ENCODE data around the gene TMEM273. TPM values are rescaled to one million over a fixed set of nuclear protein-coding genes. Genes with fewer than 3 reads are reported as not detected.

Gene TMEM273
- total and polyA plus RNA-seq, 3 experiments from 2014 or later = 51.7 to 60.2 (median 58.0) TPM

- H3K9me3 ChIP-seq (ENCODE audit: low read length) = no peaks in the 10 kb centered on the region
- peaks cover 0 to 3% (median 2%) of the 10 kb centered on the region in 3 donors for H3K36me3 Mint-ChIP-seq
- H3K27me3 ChIP-seq (ENCODE audit: insufficient read depth, low read length, poor library complexity, severe bottlenecking) = no peaks in the 10 kb centered on the region
- no peak overlapping the region for H3K4me3 ChIP-seq (ENCODE audit: low read length)
- H3K4me1 Mint-ChIP-seq = peaks cover 6 to 8% (median 8%) of the 10 kb centered on the region in 3 donors
- DNase-seq = no peak
- H3K9me3 Mint-ChIP-seq = peaks cover 0 to 6% (median 0%) of the 10 kb centered on the region in 5 donors
- H3K27me3 Mint-ChIP-seq = peaks cover 0 to 3% of the 10 kb centered on the region in 2 donors
- H3K27ac ChIP-seq (ENCODE audit: low read depth, low read length) = no peak overlapping the region
- POLR2A ChIA-PET = no interaction called here
- H3K4me1 ChIP-seq (ENCODE audit: insufficient read depth, low read length) = peaks cover 5% of the 10 kb centered on the region
- peak overlapping the region in 1 of 8 donors; percentile 48 for H3K27ac Mint-ChIP-seq
- no peak overlapping the region for H3K4me3 Mint-ChIP-seq
- CTCF ChIA-PET = no interaction called here
- H3K36me3 ChIP-seq (ENCODE audit: insufficient read depth, low read length) = no peaks in the 10 kb centered on the region
Measured at GRCh38 chr10:49163741-49164140, 24.4 kb downstream of the TMEM273 start.

DNA sequence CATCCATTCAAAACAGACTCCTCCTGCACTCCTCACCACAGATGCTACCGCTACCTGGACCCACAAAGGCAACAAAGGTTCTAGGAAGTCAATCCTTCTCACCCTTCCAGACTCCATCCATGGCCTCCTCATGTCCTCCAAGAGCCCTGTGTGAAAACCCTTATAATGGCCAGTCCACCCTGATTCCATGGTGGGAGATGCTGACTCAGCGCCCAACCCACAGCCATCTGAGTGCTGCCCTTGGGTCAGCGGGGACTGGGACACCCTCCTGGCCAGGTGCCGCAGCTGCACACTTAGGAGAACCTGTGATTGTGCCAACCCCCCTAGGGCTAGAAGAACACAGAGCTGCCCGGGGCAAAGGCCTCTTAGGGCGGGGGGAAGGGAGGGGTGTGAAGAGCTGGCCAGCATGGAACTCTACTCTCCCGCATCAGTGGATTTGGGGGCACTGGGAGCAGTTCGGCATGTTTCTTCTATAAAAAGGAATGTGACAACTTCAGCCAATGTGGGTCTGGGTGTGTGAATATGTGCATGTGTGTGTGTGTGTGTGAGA lies 25.4 kb downstream of the TMEM273 start:
- Histone ChIP-seq H3K36me3 (ENCODE audit: insufficient read depth, low read length) (no peaks in the 10 kb centered on the region), H3K9me3 (ENCODE audit: low read length) (no peaks in the 10 kb centered on the region), H3K27ac (ENCODE audit: low read depth, low read length) (no peak overlapping the region), H3K27me3 (ENCODE audit: insufficient read depth, low read length, poor library complexity, severe bottlenecking) (no peaks in the 10 kb centered on the region), H3K4me3 (ENCODE audit: low read length) (no peak overlapping the region), H3K4me1 (ENCODE audit: insufficient read depth, low read length) (peaks cover 5% of the 10 kb centered on the region)
- H3K4me1 Mint-ChIP-seq = peaks cover 6 to 11% (median 8%) of the 10 kb centered on the region in 3 donors
- ChIA-PET POLR2A (no interaction called here), CTCF (no interaction called here)
- H3K27ac Mint-ChIP-seq = peak overlapping the region in 3 of 8 donors; percentile 24 to 47 (median 47)
- peaks cover 0 to 6% (median 0%) of the 10 kb centered on the region in 5 donors for H3K9me3 Mint-ChIP-seq
- H3K27me3 Mint-ChIP-seq = peaks cover under 1% of the 10 kb centered on the region in 2 donors
- no peak overlapping the region for H3K4me3 Mint-ChIP-seq
- peaks cover 0 to 3% (median 2%) of the 10 kb centered on the region in 3 donors for H3K36me3 Mint-ChIP-seq
- no peak for DNase-seq

- Mint-ChIP-seq H3K27ac (peak overlapping the region in 2 of 8 donors; percentile 6 to 20), H3K4me1 (peaks cover 9 to 17% (median 15%) of the 10 kb centered on the region in 3 donors), H3K4me3 (no peak overlapping the region), H3K27me3 (peaks cover 0 to 4% of the 10 kb centered on the region in 2 donors), H3K9me3 (peaks cover 0 to 6% (median 0%) of the 10 kb centered on the region in 5 donors), H3K36me3 (peaks cover 0 to 3% (median 2%) of the 10 kb centered on the region in 3 donors)
- Histone ChIP-seq H3K27me3 (ENCODE audit: insufficient read depth, low read length, poor library complexity, severe bottlenecking) (no peaks in the 10 kb centered on the region), H3K36me3 (ENCODE audit: insufficient read depth, low read length) (no peaks in the 10 kb centered on the region), H3K4me1 (ENCODE audit: insufficient read depth, low read length) (peaks cover 5% of the 10 kb centered on the region), H3K9me3 (ENCODE audit: low read length) (no peaks in the 10 kb centered on the region), H3K27ac (ENCODE audit: low read depth, low read length) (no peak overlapping the region), H3K4me3 (ENCODE audit: low read length) (no peak overlapping the region)
- no peak for DNase-seq
- CTCF ChIA-PET = interaction anchor here (0.7 kb wide), 1 partner anchor 9 kb away, joined by 3 read pairs; no protein-coding TSS in a partner anchor
- POLR2A ChIA-PET = no interaction called here
Measured at GRCh38 chr10:49162063-49162462, 26.1 kb downstream of the TMEM273 start.

DNA sequence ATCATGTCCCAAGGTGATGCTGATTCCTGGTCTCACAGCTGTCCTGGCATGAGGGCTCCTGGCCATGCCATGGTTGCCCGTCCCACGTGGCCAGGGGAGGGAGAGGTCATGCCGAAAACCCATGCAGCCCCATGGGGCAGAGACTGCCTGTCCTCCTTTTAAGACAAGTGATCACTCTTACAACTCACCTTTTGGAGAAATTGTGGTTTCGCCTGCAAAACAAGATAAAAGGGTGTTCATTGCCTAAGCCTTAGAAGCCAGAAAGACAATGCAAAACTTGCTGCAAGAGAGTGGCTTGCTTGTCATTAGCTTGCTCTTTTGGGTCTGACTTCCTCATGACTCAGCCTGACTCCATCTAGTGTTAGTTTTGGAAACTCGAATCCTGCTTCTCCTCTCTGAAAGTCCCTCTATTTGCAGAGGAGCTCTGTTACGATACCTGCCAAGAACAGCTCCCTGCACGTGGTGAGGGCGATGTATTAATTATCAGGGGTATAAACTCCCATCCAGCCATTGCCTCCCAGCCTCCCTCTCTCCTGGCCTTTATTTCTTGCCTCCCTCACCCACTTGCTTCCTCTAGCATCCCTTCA lies 26.7 kb downstream of the TMEM273 start:
- Histone ChIP-seq H3K27me3 (ENCODE audit: insufficient read depth, low read length, poor library complexity, severe bottlenecking) (no peaks in the 10 kb centered on the region), H3K27ac (ENCODE audit: low read depth, low read length) (peak overlapping the region; percentile 34), H3K36me3 (ENCODE audit: insufficient read depth, low read length) (no peaks in the 10 kb centered on the region), H3K4me1 (ENCODE audit: insufficient read depth, low read length) (peaks cover 5% of the 10 kb centered on the region), H3K4me3 (ENCODE audit: low read length) (no peak overlapping the region), H3K9me3 (ENCODE audit: low read length) (no peaks in the 10 kb centered on the region)
- Mint-ChIP-seq H3K4me1 (peaks cover 12 to 20% (median 18%) of the 10 kb centered on the region in 3 donors), H3K27me3 (peaks cover 0 to 4% of the 10 kb centered on the region in 2 donors), H3K4me3 (no peak overlapping the region), H3K9me3 (peaks cover 0 to 6% (median 0%) of the 10 kb centered on the region in 5 donors), H3K27ac (peak overlapping the region in 1 of 8 donors; percentile 6), H3K36me3 (peaks cover 0 to 2% (median 1%) of the 10 kb centered on the region in 3 donors)
- ChIA-PET CTCF (interaction anchor here (0.7 kb wide), 1 partner anchor 10 kb away, joined by 3 read pairs; no protein-coding TSS in a partner anchor), POLR2A (no interaction called here)
- no peak for DNase-seq

DNA sequence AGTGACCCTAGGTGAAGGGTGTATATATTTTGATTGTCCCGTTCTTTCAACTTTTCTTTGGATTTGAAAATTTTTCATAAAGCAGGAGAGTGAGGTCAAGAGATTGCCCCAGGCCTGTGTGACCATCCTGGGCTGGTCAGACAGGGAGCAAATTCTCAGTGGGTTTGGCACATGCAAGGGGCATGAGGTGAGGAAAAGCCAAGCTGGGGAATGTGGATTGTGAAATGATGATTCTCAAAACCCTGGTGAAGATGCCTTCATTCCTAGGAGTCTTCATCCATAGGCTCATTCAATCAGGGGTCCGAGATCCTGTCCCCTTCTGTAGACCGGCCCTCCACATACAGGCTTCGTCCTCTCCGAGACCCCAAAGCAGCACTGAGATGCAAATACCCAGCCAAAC lies 27.4 kb downstream of the TMEM273 start:
- Mint-ChIP-seq H3K4me1 (peaks cover 13 to 21% (median 19%) of the 10 kb centered on the region in 3 donors), H3K36me3 (no peaks in the 10 kb centered on the region), H3K9me3 (peaks cover 0 to 4% (median 0%) of the 10 kb centered on the region in 5 donors), H3K27ac (no peak overlapping the region), H3K27me3 (peaks cover 0 to 4% of the 10 kb centered on the region in 2 donors), H3K4me3 (no peak overlapping the region)
- CTCF ChIA-PET = no interaction called here
- no peak for DNase-seq
- POLR2A ChIA-PET = no interaction called here
- no peak overlapping the region for H3K4me3 ChIP-seq (ENCODE audit: low read length)
- H3K27me3 ChIP-seq (ENCODE audit: insufficient read depth, low read length, poor library complexity, severe bottlenecking) = no peaks in the 10 kb centered on the region
- H3K4me1 ChIP-seq (ENCODE audit: insufficient read depth, low read length) = no peaks in the 10 kb centered on the region
- no peaks in the 10 kb centered on the region for H3K9me3 ChIP-seq (ENCODE audit: low read length)
- no peak overlapping the region for H3K27ac ChIP-seq (ENCODE audit: low read depth, low read length)
- H3K36me3 ChIP-seq (ENCODE audit: insufficient read depth, low read length) = no peaks in the 10 kb centered on the region

GRCh38 chr10:49160110-49160509 lies 28.1 kb downstream of the TMEM273 start:
- Mint-ChIP-seq H3K4me3 (no peak overlapping the region), H3K27ac (no peak overlapping the region), H3K4me1 (peaks cover 13 to 21% (median 19%) of the 10 kb centered on the region in 3 donors), H3K9me3 (peaks cover 0 to 3% (median 0%) of the 10 kb centered on the region in 5 donors), H3K36me3 (no peaks in the 10 kb centered on the region), H3K27me3 (peaks cover 0 to 4% of the 10 kb centered on the region in 2 donors)
- ChIA-PET POLR2A (no interaction called here), CTCF (interaction anchor here (1.2 kb wide), 1 partner anchor 13 kb away, joined by 3 read pairs; no protein-coding TSS in a partner anchor)
- Histone ChIP-seq H3K4me3 (ENCODE audit: low read length) (no peak overlapping the region), H3K27ac (ENCODE audit: low read depth, low read length) (no peak overlapping the region), H3K4me1 (ENCODE audit: insufficient read depth, low read length) (no peaks in the 10 kb centered on the region), H3K9me3 (ENCODE audit: low read length) (no peaks in the 10 kb centered on the region), H3K36me3 (ENCODE audit: insufficient read depth, low read length) (no peaks in the 10 kb centered on the region), H3K27me3 (ENCODE audit: insufficient read depth, low read length, poor library complexity, severe bottlenecking) (no peaks in the 10 kb centered on the region)
- DNase-seq = no peak

- no peak overlapping the region for H3K4me3 Mint-ChIP-seq
- H3K27me3 ChIP-seq (ENCODE audit: insufficient read depth, low read length, poor library complexity, severe bottlenecking) = no peaks in the 10 kb centered on the region
- H3K9me3 Mint-ChIP-seq = no peaks in the 10 kb centered on the region
- no peaks in the 10 kb centered on the region for H3K9me3 ChIP-seq (ENCODE audit: low read length)
- POLR2A ChIA-PET = no interaction called here
- H3K27me3 Mint-ChIP-seq = peaks cover 0 to 10% of the 10 kb centered on the region in 2 donors
- no peaks in the 10 kb centered on the region for H3K36me3 Mint-ChIP-seq
- H3K27ac Mint-ChIP-seq = no peak overlapping the region
- no peak for DNase-seq
- H3K27ac ChIP-seq (ENCODE audit: low read depth, low read length) = no peak overlapping the region
- H3K4me3 ChIP-seq (ENCODE audit: low read length) = no peak overlapping the region
- peaks cover 6 to 13% (median 11%) of the 10 kb centered on the region in 3 donors for H3K4me1 Mint-ChIP-seq
- CTCF ChIA-PET = interaction anchor here (1.2 kb wide), 1 partner anchor 14 kb away, joined by 3 read pairs; no protein-coding TSS in a partner anchor
- no peaks in the 10 kb centered on the region for H3K4me1 ChIP-seq (ENCODE audit: insufficient read depth, low read length)
- H3K36me3 ChIP-seq (ENCODE audit: insufficient read depth, low read length) = no peaks in the 10 kb centered on the region
Measured at GRCh38 chr10:49158915-49159314, 29.3 kb downstream of the TMEM273 start.

GRCh38 chr10:49158404-49158803 lies 29.8 kb downstream of the TMEM273 start:
- no peaks in the 10 kb centered on the region for H3K27me3 ChIP-seq (ENCODE audit: insufficient read depth, low read length, poor library complexity, severe bottlenecking)
- H3K4me1 Mint-ChIP-seq = peaks cover 6 to 13% (median 11%) of the 10 kb centered on the region in 3 donors
- H3K4me1 ChIP-seq (ENCODE audit: insufficient read depth, low read length) = no peaks in the 10 kb centered on the region
- peak overlapping the region in 1 of 7 donors; percentile 36 for H3K4me3 Mint-ChIP-seq
- ChIA-PET CTCF (no interaction called here), POLR2A (no interaction called here)
- no peak overlapping the region for H3K27ac ChIP-seq (ENCODE audit: low read depth, low read length)
- H3K27ac Mint-ChIP-seq = no peak overlapping the region
- H3K27me3 Mint-ChIP-seq = peaks cover 0 to 12% of the 10 kb centered on the region in 2 donors
- no peaks in the 10 kb centered on the region for H3K36me3 Mint-ChIP-seq
- no peaks in the 10 kb centered on the region for H3K36me3 ChIP-seq (ENCODE audit: insufficient read depth, low read length)
- no peak overlapping the region for H3K4me3 ChIP-seq (ENCODE audit: low read length)
- no peaks in the 10 kb centered on the region for H3K9me3 Mint-ChIP-seq
- H3K9me3 ChIP-seq (ENCODE audit: low read length) = no peaks in the 10 kb centered on the region
- DNase-seq = no peak

Measured in CD8-positive, alpha-beta memory T cell (primary cell).